B cell (primary cell): ENCODE results near the gene TNKS1BP1. TPM values are rescaled to one million over a fixed set of nuclear protein-coding genes. Genes with fewer than 3 reads are reported as not detected.
A peak's percentile ranks its signal among the peaks of the same experiment; 100 is the strongest.

Source experiments
- ATAC-seq: fragments of 200-7000 bp; cut with Tn5 transposase; one replicate; pipeline ENCODE4 v1.10.0; 2021; ENCODE audit warnings: low read depth, mild to moderate bottlenecking, moderate number of reproducible peaks, moderate library complexity
- CTCF ChIA-PET: fragments of 350-600 bp; sonication (Branson Sonifier 250); formaldehyde crosslinking; loops from one replicate; lab custom pipeline; 2021; ENCODE audit warnings: antibody characterized with exemption, inconsistent platforms; lab: Charles Lee
- POLR2A ChIA-PET: fragments of 350-600 bp; sonication (Branson Sonifier 250); formaldehyde crosslinking; loops from one replicate; lab custom pipeline; 2021; ENCODE audit warnings: antibody characterized with exemption; lab: Charles Lee
- DNase-seq: peaks from one replicate; pipeline ENCODE4 v3.0.0; 2013
- H2AFZ ChIP-seq: 2 replicates; pipeline ENCODE4 v1.6.1; 2012; ENCODE audit warnings: mild to moderate bottlenecking, low read depth, low read length; ENCODE audit not compliant: insufficient read depth, poor library complexity, severe bottlenecking
- H3K27ac ChIP-seq, 2 donors: 1 replicate in 1 of 2; 2 replicates in 1 of 2; pipeline ENCODE4 v1.5.1; 2012 to 2013; ENCODE audit warnings: low read length in 2 of 2, mild to moderate bottlenecking in 2 of 2, moderate library complexity in 1 of 2
- H3K27me3 ChIP-seq, 4 experiments: fragments of 200-600 bp in 1 of 4; sonication (generic) in 1 of 4; replicated peaks in 1 of 4; 1 replicate in 2 of 4; 2 replicates in 2 of 4; pipeline versions ENCODE4 v1.6.1 to v1.7.0; 2013 to 2016; ENCODE audit warnings: low read length in 3 of 4, mild to moderate bottlenecking in 2 of 4, mixed read lengths in 1 of 4, moderate library complexity in 1 of 4; ENCODE audit not compliant: insufficient read depth in 4 of 4, control insufficient read depth in 3 of 4; ENCODE audit errors: control extremely low read depth in 1 of 4
- H3K36me3 ChIP-seq, 2 experiments: replicated peaks in 1 of 2; 1 replicate in 1 of 2; 2 replicates in 1 of 2; pipeline versions ENCODE4 v1.6.1 to v1.7.1; 2013; ENCODE audit warnings: low read length in 1 of 2; ENCODE audit not compliant: insufficient read depth in 2 of 2, control insufficient read depth in 1 of 2; ENCODE audit errors: control extremely low read depth in 1 of 2, extremely low read depth in 1 of 2
- H3K4me1 ChIP-seq, 2 donors: fragments of 200-600 bp in 1 of 2; sonication (generic) in 1 of 2; 1 replicate in 1 of 2; 2 replicates in 1 of 2; pipeline versions ENCODE4 v1.5.1 to v1.6.1; 2013 to 2017; ENCODE audit warnings: low read length in 2 of 2; ENCODE audit not compliant: control insufficient read depth in 2 of 2, insufficient read depth in 2 of 2
- H3K4me2 ChIP-seq: replicated peaks from 2 replicates; pipeline ENCODE3; 2012; ENCODE audit warnings: mild to moderate bottlenecking, low read depth, low read length; ENCODE audit not compliant: poor library complexity, severe bottlenecking
- H3K4me3 ChIP-seq, 5 experiments: fragments of 200-600 bp in 1 of 5; sonication (generic) in 1 of 5; 1 replicate in 3 of 5; 2 replicates in 2 of 5; pipeline versions ENCODE4 v1.5.1 to v1.7.0; 2011 to 2016; ENCODE audit warnings: low read length in 4 of 5, mild to moderate bottlenecking in 4 of 5, low read depth in 2 of 5, control low read depth in 1 of 5, moderate library complexity in 1 of 5; ENCODE audit not compliant: insufficient read depth in 1 of 5; ENCODE audit errors: control extremely low read depth in 1 of 5, extremely low read depth in 1 of 5
- H3K79me2 ChIP-seq: fragments of 200-600 bp; sonication (generic); one replicate; pipeline ENCODE4 v1.6.0; 2016; ENCODE audit warnings: low read length; ENCODE audit not compliant: control insufficient read depth, insufficient read depth
- H3K9ac ChIP-seq: fragments of 200-600 bp; sonication (generic); 2 replicates; pipeline ENCODE4 v1.6.1; 2017; ENCODE audit warnings: mild to moderate bottlenecking, low read length, moderate library complexity
- H3K9me3 ChIP-seq, 3 donors: one replicate each; pipeline versions ENCODE4 v1.6.1 to v1.7.1; 2013; ENCODE audit warnings: low read length in 2 of 3; ENCODE audit not compliant: control insufficient read depth in 2 of 3, insufficient read depth in 1 of 3; ENCODE audit errors: control extremely low read depth in 1 of 3
- H4K20me1 ChIP-seq: 2 replicates; pipeline ENCODE4 v1.6.0; 2012; ENCODE audit warnings: mild to moderate bottlenecking, low read length; ENCODE audit not compliant: insufficient read depth, control insufficient read depth, poor library complexity, severe bottlenecking
- H3K27ac Mint-ChIP-seq: one replicate; pipeline ENCODE4 v1.8.0; 2021; ENCODE audit warnings: mixed read lengths
- H3K27me3 Mint-ChIP-seq: one replicate; pipeline ENCODE4 v1.8.0; 2021; ENCODE audit warnings: mixed read lengths
- H3K4me1 Mint-ChIP-seq: one replicate; pipeline ENCODE4 v1.8.0; 2021; ENCODE audit warnings: mixed read lengths
- H3K4me3 Mint-ChIP-seq: one replicate; pipeline ENCODE4 v1.8.0; 2021; ENCODE audit warnings: mixed read lengths
- H3K9me3 Mint-ChIP-seq: one replicate; pipeline ENCODE4 v1.8.0; 2022; ENCODE audit warnings: mixed read lengths; ENCODE audit not compliant: insufficient read depth
- CTCF ChIP-seq: fragments of 200-600 bp; IDR thresholded peaks from one replicate; pipeline ENCODE4 v1.8.0; 2022; ENCODE audit warnings: antibody characterized with exemption, mild to moderate bottlenecking
- EZH2 ChIP-seq: IDR thresholded peaks from 2 replicates; pipeline ENCODE4 v1.6.1; 2012; ENCODE audit warnings: borderline replicate concordance, low read depth, mild to moderate bottlenecking, moderate library complexity, low read length; ENCODE audit not compliant: insufficient read depth, poor library complexity, severe bottlenecking
- WGBS: methylation state at CpG from one replicate; pipeline ENCODE4 v1.1.5; 2013; ENCODE audit warnings: missing lambda C conversion rate; ENCODE audit not compliant: insufficient coverage; 5-methylcytosine and 5-hydroxymethylcytosine counted together
- intact Hi-C: fragments of 100-400 bp; cut with micrococcal nuclease; formaldehyde crosslinking; loops from one replicate; pipeline ENCODE4 v1.10.0; 2022
- polyA plus RNA-seq: library from polyadenylated mRNA; depleted of rRNA; stranded (reverse); fragments of >200 nt; gene quantifications from 2 replicates; pipeline ENCODE4 v1.2.3, GENCODE V29; 2012
- total RNA-seq, 2 donors: library from RNA; stranded (reverse); fragments of 120-200 nt in 1 of 2; gene quantifications; 1 replicate in 1 of 2; 2 replicates in 1 of 2; pipeline versions ENCODE4 v1.2.3 to v1.2.4, GENCODE V29; 2013 to 2022

TNKS1BP1 gene
- total and polyA plus RNA-seq, 2 donors (not counting 1 experiment from before 2014, with no cell fraction given): 2.2 to 12.2 TPM

GRCh38 chr11:57321388-57322255 lies 3.1 kb downstream of the TNKS1BP1 start:
- WGBS: 100% methylated on average over 2 of the region's 6 CpGs
- Histone ChIP-seq H2AFZ (no peak overlapping the region), H3K4me2 (no peak overlapping the region), H3K4me3 (no peak overlapping the region), H3K4me1 (peaks cover 13 to 20% of the 10 kb centered on the region in 2 donors), H3K9ac (no peak overlapping the region), H3K9me3 (no peaks in the 10 kb centered on the region), H3K27ac (no peak overlapping the region), H3K79me2 (no peaks in the 10 kb centered on the region), H4K20me1 (no peaks in the 10 kb centered on the region), H3K27me3 (no peaks in the 10 kb centered on the region), H3K36me3 (peaks cover 0 to 5% of the 10 kb centered on the region in 2 experiments)
- Mint-ChIP-seq H3K4me1 (peaks cover 23% of the 10 kb centered on the region), H3K9me3 (no peaks in the 10 kb centered on the region), H3K4me3 (peak overlapping the region; percentile 16), H3K27me3 (no peaks in the 10 kb centered on the region), H3K27ac (peak overlapping the region; percentile 26)
- ChIA-PET POLR2A (no interaction called here), CTCF (no interaction called here)
- no peak for TF ChIP-seq EZH2
- TF ChIP-seq CTCF: no peak
- intact Hi-C loops: no loop called here
- ATAC-seq: no peak
- no peak for DNase-seq

- ChIA-PET CTCF (no interaction called here), POLR2A (no interaction called here)
- WGBS: 90% methylated on average over 2 of the region's 2 CpGs
- Mint-ChIP-seq H3K9me3 (no peaks in the 10 kb centered on the region), H3K27me3 (no peaks in the 10 kb centered on the region), H3K27ac (no peak overlapping the region), H3K4me1 (peaks cover 18% of the 10 kb centered on the region), H3K4me3 (no peak overlapping the region)
- intact Hi-C loops: no loop called here
- Histone ChIP-seq H3K4me1 (peaks cover 10 to 15% of the 10 kb centered on the region in 2 donors), H3K4me3 (no peak overlapping the region), H3K27ac (no peak overlapping the region), H3K36me3 (peaks cover 0 to 5% of the 10 kb centered on the region in 2 experiments), H4K20me1 (no peaks in the 10 kb centered on the region), H3K9ac (no peak overlapping the region), H2AFZ (no peak overlapping the region), H3K9me3 (no peaks in the 10 kb centered on the region), H3K79me2 (no peaks in the 10 kb centered on the region), H3K4me2 (no peak overlapping the region), H3K27me3 (no peaks in the 10 kb centered on the region)
- ATAC-seq (no peak), DNase-seq (no peak)
- TF ChIP-seq CTCF (no peak), EZH2 (no peak)
These were observed 3.9 kb downstream of the TNKS1BP1 start for GRCh38 chr11:57320719-57321387.
